ENCODE data around the gene YIPF5.

YIPF5 gene

DNA sequence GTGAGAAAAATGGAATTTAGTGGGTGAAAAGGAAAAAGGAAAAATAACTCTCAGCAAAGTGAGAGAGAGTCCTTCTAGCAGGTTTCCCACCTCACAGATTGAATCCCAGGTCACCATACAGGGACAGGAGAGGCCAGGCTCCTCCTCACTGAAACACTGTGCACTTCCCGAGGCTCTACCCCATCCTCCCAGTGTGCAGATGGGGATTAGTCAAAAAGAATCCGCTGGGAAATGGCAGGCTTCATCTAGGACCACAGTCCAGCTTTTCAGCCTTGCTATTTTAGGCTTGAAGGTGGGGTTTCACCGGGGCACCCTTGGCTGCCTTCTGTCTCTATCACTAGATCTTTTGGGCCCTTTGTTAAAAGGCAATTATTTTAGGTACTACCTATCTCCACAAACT, 47.8 kb downstream of the YIPF5 start:
- H3K4me3 Mint-ChIP-seq, result no peak overlapping the region
- no peak for TF ChIP-seq CTCF (IDR thresholded peaks at IDR 0.05; ENCODE audit: unreplicated experiment in 3 of 3)
- H3K9me3 Mint-ChIP-seq, result peaks cover 6% of the 10 kb centered on the region
- no peak overlapping the region for H3K27ac Mint-ChIP-seq
- no peaks in the 10 kb centered on the region for H3K27me3 Mint-ChIP-seq (ENCODE audit: low read depth)
- H3K36me3 Mint-ChIP-seq (ENCODE audit: low read depth), result no peaks in the 10 kb centered on the region
- peaks cover 28% of the 10 kb centered on the region for H3K4me1 Mint-ChIP-seq

- peaks cover 28% of the 10 kb centered on the region for H3K4me1 Mint-ChIP-seq
- no peak overlapping the region for H3K4me3 Mint-ChIP-seq
- TF ChIP-seq CTCF (IDR thresholded peaks at IDR 0.05; ENCODE audit: unreplicated experiment in 3 of 3), result no peak
Measured at GRCh38 chr5:144122081-144122480, 48.4 kb downstream of the YIPF5 start.

GRCh38 chr5:144121577-144121976, 48.9 kb downstream of the YIPF5 start:
- Mint-ChIP-seq H3K27me3 (ENCODE audit: low read depth) (no peaks in the 10 kb centered on the region), H3K4me1 (peaks cover 23% of the 10 kb centered on the region), H3K36me3 (ENCODE audit: low read depth) (no peaks in the 10 kb centered on the region), H3K9me3 (peaks cover 6% of the 10 kb centered on the region), H3K27ac (no peak overlapping the region), H3K4me3 (no peak overlapping the region)
- TF ChIP-seq CTCF (IDR thresholded peaks at IDR 0.05; ENCODE audit: unreplicated experiment in 3 of 3), result no peak

More at GRCh38 chr5:144122081-144122480, 48.4 kb downstream of the YIPF5 start:
- H3K27me3 Mint-ChIP-seq (ENCODE audit: low read depth), result no peaks in the 10 kb centered on the region
- H3K9me3 Mint-ChIP-seq, result peaks cover 6% of the 10 kb centered on the region
- H3K27ac Mint-ChIP-seq, result no peak overlapping the region
- H3K36me3 Mint-ChIP-seq (ENCODE audit: low read depth), result no peaks in the 10 kb centered on the region

- H3K4me1 Mint-ChIP-seq, result peaks cover 19% of the 10 kb centered on the region
- no peak for TF ChIP-seq CTCF (IDR thresholded peaks at IDR 0.05; ENCODE audit: unreplicated experiment in 3 of 3)
- peaks cover 6% of the 10 kb centered on the region for H3K9me3 Mint-ChIP-seq
- peak overlapping the region in 1 of 3 experiments; percentile 40 for H3K27ac Mint-ChIP-seq
- no peak overlapping the region for H3K4me3 Mint-ChIP-seq
- H3K36me3 Mint-ChIP-seq (ENCODE audit: low read depth), result no peaks in the 10 kb centered on the region
- no peaks in the 10 kb centered on the region for H3K27me3 Mint-ChIP-seq (ENCODE audit: low read depth)
Measured at GRCh38 chr5:144120661-144121180, 49.7 kb downstream of the YIPF5 start.

DNA sequence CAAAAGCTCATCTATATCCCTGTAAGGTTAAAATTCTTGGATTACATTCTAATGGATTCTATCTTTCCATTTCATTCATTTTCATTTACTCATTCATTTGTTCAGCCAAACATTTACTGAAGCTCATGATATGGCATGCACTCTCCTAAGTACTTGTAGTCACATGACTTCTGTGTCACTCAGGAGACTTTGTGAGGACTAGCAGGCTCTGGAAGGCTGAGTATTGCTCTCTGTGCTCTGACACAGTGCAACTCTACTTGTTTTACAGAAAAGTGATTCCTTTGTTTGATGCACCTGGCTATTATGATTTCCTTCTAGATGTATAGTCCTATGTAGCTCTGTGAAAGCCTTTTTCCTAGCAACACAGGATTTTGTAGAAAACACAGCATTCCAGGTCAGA, 53.0 kb downstream of the YIPF5 start:
- Mint-ChIP-seq H3K9me3 (peaks cover 6% of the 10 kb centered on the region), H3K4me1 (peaks cover 4% of the 10 kb centered on the region), H3K4me3 (no peak overlapping the region), H3K27ac (no peak overlapping the region), H3K36me3 (ENCODE audit: low read depth) (no peaks in the 10 kb centered on the region), H3K27me3 (ENCODE audit: low read depth) (no peaks in the 10 kb centered on the region)
- TF ChIP-seq CTCF (IDR thresholded peaks at IDR 0.05; ENCODE audit: unreplicated experiment in 3 of 3), result no peak

- TF ChIP-seq CTCF (IDR thresholded peaks at IDR 0.05; ENCODE audit: unreplicated experiment in 3 of 3), result no peak
- no peaks in the 10 kb centered on the region for H3K27me3 Mint-ChIP-seq (ENCODE audit: low read depth)
- no peak overlapping the region for H3K27ac Mint-ChIP-seq
- no peaks in the 10 kb centered on the region for H3K4me1 Mint-ChIP-seq
- H3K36me3 Mint-ChIP-seq (ENCODE audit: low read depth), result no peaks in the 10 kb centered on the region
- H3K9me3 Mint-ChIP-seq, result peaks cover 9% of the 10 kb centered on the region
- H3K4me3 Mint-ChIP-seq, result no peak overlapping the region
Measured at GRCh38 chr5:144114571-144114970, 55.9 kb downstream of the YIPF5 start.

Data from nephron (organoid).